Measurements from ENCODE around the gene THUMPD1.

- TF ChIP-seq EZH2 (IDR thresholded peaks at IDR 0.05; ENCODE audit: insufficient read depth, poor library complexity, severe bottlenecking) = no peak
- no peak for TF ChIP-seq EZH2phosphoT487 (IDR thresholded peaks at IDR 0.05; ENCODE audit: insufficient read depth, low read depth)
Measured at GRCh38 chr16:20744922-20745440, 3.4 kb upstream of the THUMPD1 start.
